Hepatocyte (in vitro differentiated cells): Measurements from ENCODE around the gene KBTBD2. TPM values are rescaled to one million over a fixed set of nuclear protein-coding genes. Genes with fewer than 3 reads are reported as not detected.
"Not testable (repeated sequence)": the region's sequence is repeated elsewhere in the genome, so short reads cannot be mapped to it uniquely, and the experiment has no call there.

Experiments used
- DNase-seq: peaks from one replicate; pipeline ENCODE4 v3.0.0-alpha.2; 2016; ENCODE audit warnings: low spot score
- H2AFZ ChIP-seq: fragments of 200-600 bp; sonication (generic); 2 replicates; pipeline ENCODE4 v1.6.0; 2016; ENCODE audit warnings: antibody characterized with exemption, mild to moderate bottlenecking
- H3K27ac ChIP-seq: fragments of 200-600 bp; sonication (generic); 2 replicates; pipeline ENCODE4 v1.5.1; 2016; ENCODE audit warnings: mild to moderate bottlenecking
- H3K27me3 ChIP-seq: fragments of 200-600 bp; sonication (generic); 2 replicates; pipeline ENCODE4 v1.6.1; 2016
- H3K36me3 ChIP-seq: fragments of 200-600 bp; sonication (generic); replicated peaks from 2 replicates; pipeline ENCODE4 v1.5.1; 2016; ENCODE audit warnings: low read depth; ENCODE audit not compliant: insufficient read depth
- H3K4me1 ChIP-seq: fragments of 200-600 bp; sonication (generic); 2 replicates; pipeline ENCODE4 v1.5.1; 2016; ENCODE audit warnings: mild to moderate bottlenecking, moderate library complexity; ENCODE audit not compliant: insufficient read depth
- H3K4me2 ChIP-seq: fragments of 200-600 bp; sonication (generic); 2 replicates; pipeline ENCODE4 v1.6.0; 2016
- H3K4me3 ChIP-seq: fragments of 200-600 bp; sonication (generic); 2 replicates; pipeline ENCODE4 v1.5.1; 2016; ENCODE audit warnings: mild to moderate bottlenecking
- H3K79me2 ChIP-seq: fragments of 200-600 bp; sonication (generic); 2 replicates; pipeline ENCODE4 v1.6.0; 2017; ENCODE audit warnings: mild to moderate bottlenecking
- H3K9me2 ChIP-seq: fragments of 200-600 bp; sonication (generic); replicated peaks from 2 replicates; pipeline ENCODE4 v1.6.0; 2017; ENCODE audit warnings: mild to moderate bottlenecking; ENCODE audit not compliant: insufficient read depth
- H3K9me3 ChIP-seq: fragments of 200-600 bp; sonication (generic); 2 replicates; pipeline ENCODE4 v1.5.1; 2016; ENCODE audit warnings: low read depth, mild to moderate bottlenecking
- H4K20me1 ChIP-seq: fragments of 200-600 bp; sonication (generic); 2 replicates; pipeline ENCODE4 v1.6.0; 2016; ENCODE audit warnings: mild to moderate bottlenecking; ENCODE audit not compliant: insufficient read depth, poor library complexity, severe bottlenecking
- EZH2 ChIP-seq: fragments of 200-600 bp; sonication (generic); IDR thresholded peaks from 2 replicates; pipeline ENCODE4 v1.6.1; 2016; ENCODE audit warnings: antibody characterized with exemption, mild to moderate bottlenecking, borderline replicate concordance
- EZH2phosphoT487 ChIP-seq: fragments of 200-600 bp; sonication (generic); IDR thresholded peaks from one replicate; pipeline ENCODE4 v1.6.1; 2018; ENCODE audit warnings: antibody characterized with exemption, mild to moderate bottlenecking, low read depth, moderate library complexity; ENCODE audit not compliant: unreplicated experiment, severe bottlenecking
- WGBS: methylation state at CpG from one replicate; pipeline ENCODE4 v1.1.6; 2016; ENCODE audit warnings: low lambda C conversion rate; ENCODE audit errors: missing lambda C conversion rate; 5-methylcytosine and 5-hydroxymethylcytosine counted together
- polyA plus RNA-seq: library from polyadenylated mRNA; unstranded; fragments of >200 nt; fragmentation: Nextera tagmentation; extraction: Ambion mirVana; gene quantifications from 2 replicates; pipeline ENCODE4 v1.2.1, GENCODE V29; 2016
- total RNA-seq: library from RNA; depleted of rRNA; stranded (reverse); fragments of >200 nt; gene quantifications from 2 replicates; pipeline ENCODE4 v1.2.3, GENCODE V29; 2014
- TF ChIP-seq, protein P1 (sequence below): fragments of 200-600 bp; sonication (generic); IDR thresholded peaks from 2 replicates; pipeline ENCODE4 v1.5.1; 2016; ENCODE audit warnings: antibody characterized with exemption, mild to moderate bottlenecking; ENCODE audit not compliant: poor library complexity

Gene KBTBD2
- total and polyA plus RNA-seq, 2 experiments from 2014 or later = 23.7 to 49.7 TPM

DNA sequence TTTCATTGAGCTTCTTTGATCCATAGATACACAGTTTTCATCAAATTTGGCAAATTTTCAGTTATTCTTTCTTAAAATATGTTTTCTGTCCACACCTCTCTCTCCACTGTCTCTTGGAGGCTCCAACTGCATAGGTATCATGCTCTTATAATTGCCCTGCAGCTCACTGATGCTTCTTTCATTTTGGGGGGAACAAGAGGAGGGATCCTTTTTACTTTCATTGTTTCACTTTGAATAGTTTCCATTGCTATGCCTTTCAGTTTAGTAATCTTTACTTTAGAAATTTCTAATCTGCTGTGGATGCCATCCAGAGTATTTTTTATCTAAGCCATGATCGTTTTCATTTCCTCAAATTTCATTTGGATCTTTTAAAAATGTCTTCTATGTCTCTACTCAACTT is 32.9 kb downstream of the KBTBD2 start:
- Histone ChIP-seq H3K4me1 (no peaks in the 10 kb centered on the region), H3K27ac (no peak overlapping the region), H4K20me1 (no peaks in the 10 kb centered on the region), H3K27me3 (no peaks in the 10 kb centered on the region), H3K79me2 (no peaks in the 10 kb centered on the region), H3K9me2 (no peaks in the 10 kb centered on the region), H3K4me3 (no peak overlapping the region), H3K36me3 (no peaks in the 10 kb centered on the region), H3K4me2 (no peak overlapping the region), H2AFZ (no peak overlapping the region), H3K9me3 (no peaks in the 10 kb centered on the region)
- WGBS = 61% methylated on average over 1 of the region's 1 CpG
- TF ChIP-seq, protein P1, sequence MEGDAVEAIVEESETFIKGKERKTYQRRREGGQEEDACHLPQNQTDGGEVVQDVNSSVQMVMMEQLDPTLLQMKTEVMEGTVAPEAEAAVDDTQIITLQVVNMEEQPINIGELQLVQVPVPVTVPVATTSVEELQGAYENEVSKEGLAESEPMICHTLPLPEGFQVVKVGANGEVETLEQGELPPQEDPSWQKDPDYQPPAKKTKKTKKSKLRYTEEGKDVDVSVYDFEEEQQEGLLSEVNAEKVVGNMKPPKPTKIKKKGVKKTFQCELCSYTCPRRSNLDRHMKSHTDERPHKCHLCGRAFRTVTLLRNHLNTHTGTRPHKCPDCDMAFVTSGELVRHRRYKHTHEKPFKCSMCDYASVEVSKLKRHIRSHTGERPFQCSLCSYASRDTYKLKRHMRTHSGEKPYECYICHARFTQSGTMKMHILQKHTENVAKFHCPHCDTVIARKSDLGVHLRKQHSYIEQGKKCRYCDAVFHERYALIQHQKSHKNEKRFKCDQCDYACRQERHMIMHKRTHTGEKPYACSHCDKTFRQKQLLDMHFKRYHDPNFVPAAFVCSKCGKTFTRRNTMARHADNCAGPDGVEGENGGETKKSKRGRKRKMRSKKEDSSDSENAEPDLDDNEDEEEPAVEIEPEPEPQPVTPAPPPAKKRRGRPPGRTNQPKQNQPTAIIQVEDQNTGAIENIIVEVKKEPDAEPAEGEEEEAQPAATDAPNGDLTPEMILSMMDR = no peak
- TF ChIP-seq EZH2phosphoT487 (no peak), EZH2 (no peak)
- DNase-seq = no peak

DNA sequence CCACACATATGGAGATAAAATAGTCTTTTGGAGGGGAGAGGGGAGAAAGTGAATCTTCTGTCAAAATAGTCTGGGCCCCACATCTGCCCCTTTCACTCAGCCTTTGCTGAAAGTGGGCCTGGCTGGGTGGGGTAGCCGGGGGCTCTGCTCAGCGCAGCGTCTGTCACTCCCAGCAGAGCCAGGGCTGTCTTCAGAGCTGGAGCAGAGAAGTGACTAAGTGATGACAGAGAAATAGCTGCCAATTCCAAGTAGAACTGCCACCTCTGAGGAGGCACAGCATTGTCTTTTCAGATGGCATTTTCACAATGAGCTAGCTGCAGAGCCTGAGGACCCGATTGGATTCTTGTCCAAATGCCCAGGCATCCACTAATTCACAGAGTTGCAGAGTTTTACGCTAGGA is 34.5 kb downstream of the KBTBD2 start:
- not testable (repeated sequence) for H3K36me3 ChIP-seq, H3K9me2 ChIP-seq, H4K20me1 ChIP-seq, DNase-seq, H3K4me3 ChIP-seq, H3K27ac ChIP-seq, H3K27me3 ChIP-seq, H3K9me3 ChIP-seq, H2AFZ ChIP-seq, H3K4me1 ChIP-seq, H3K4me2 ChIP-seq, H3K79me2 ChIP-seq
- 85% methylated on average over 5 of the region's 5 CpGs for WGBS

DNA sequence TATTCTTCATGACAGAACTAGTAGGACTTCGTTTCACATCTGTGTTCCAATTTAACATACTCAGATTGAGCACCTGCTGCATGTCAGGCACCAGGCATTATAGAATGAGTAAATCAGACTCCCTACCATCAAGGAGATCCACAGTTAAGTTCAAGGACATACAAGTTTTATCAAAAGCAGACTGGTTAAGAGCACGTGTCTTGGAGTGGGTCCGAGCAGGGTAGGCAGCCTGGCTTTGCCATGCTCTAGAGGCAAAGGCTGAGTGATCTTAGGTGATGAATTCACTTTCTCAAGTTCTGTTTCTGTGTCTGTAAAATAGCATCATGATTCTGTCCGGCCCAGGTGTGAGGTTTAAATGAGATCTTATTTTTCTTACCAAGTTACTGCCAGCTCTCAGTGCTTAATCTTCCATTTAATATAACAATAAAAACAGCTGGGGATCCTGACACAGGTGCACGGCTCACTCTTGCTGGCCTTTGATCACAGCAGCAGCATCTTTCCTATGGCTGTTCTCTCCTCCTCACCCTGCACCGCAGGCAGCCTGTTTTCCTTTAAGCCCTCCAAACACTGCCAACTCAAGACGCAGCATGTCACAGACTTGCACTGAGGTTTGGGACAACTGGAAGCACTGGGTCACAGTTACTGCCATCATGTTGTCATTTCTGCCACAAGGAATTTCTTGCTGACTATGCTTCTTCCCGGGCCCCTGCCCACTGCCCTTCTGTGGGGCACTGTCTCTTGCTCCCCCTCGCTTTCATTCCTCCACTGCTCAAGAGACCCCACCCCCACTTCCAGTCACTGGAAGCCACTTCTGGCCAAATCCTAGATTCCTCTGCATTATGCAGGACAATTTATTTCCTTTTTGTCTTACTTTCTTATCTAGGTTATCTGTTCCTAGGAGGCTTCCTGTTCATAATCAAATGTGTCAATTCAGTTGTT is 35.5 kb downstream of the KBTBD2 start:
- H3K4me3 ChIP-seq, DNase-seq, H2AFZ ChIP-seq, H4K20me1 ChIP-seq, H3K4me2 ChIP-seq, H3K4me1 ChIP-seq, H3K9me3 ChIP-seq, H3K27ac ChIP-seq, H3K27me3 ChIP-seq, H3K9me2 ChIP-seq, H3K79me2 ChIP-seq, H3K36me3 ChIP-seq: not testable (repeated sequence)
- WGBS = 65% methylated on average over 9 of the region's 9 CpGs

DNA sequence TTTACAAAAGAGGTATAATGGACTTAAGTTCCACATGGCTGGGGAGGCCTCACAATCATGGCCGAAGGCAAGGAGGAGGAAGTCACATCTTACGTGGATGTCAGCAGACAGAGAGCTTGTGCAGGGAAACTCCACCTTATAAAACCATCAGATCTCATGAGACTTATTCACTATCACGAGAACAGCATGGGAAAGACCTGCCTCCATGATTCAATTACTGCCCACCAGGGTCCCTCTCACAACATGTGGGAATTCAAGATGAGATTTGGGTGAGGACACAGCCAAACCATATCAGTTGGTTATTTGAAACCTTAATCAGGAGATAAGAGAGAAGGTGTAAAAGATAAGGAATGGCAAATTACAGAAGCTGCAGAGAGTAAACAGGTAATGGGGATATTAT is 40.9 kb downstream of the KBTBD2 start:
- not testable (repeated sequence) for H3K4me2 ChIP-seq, H3K9me3 ChIP-seq, H3K27me3 ChIP-seq, H3K36me3 ChIP-seq, H4K20me1 ChIP-seq, H3K27ac ChIP-seq, H3K4me3 ChIP-seq, H2AFZ ChIP-seq, H3K79me2 ChIP-seq, DNase-seq, H3K9me2 ChIP-seq, H3K4me1 ChIP-seq
- 71% methylated on average over 2 of the region's 3 CpGs for WGBS

DNA sequence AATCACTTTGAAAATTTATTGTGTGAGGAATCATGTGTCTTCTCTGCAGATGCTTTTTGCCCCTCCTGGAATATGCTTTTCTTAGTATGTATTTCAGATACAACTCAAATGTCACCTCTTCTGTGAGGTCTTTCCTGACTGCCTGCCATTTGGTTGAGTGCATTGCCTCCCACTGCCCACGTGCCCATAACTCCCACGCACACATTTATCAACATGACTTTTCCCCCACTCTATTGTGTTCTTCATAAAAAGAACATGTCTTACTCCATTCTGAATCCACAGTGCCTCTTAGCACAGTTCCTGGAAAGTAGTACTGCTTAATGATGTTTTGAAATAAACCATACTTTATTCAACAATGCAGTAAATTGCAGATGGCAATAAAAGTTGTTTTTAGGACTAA is 42.9 kb downstream of the KBTBD2 start:
- H2AFZ ChIP-seq, H3K9me2 ChIP-seq, H3K27me3 ChIP-seq, H3K27ac ChIP-seq, DNase-seq, H3K36me3 ChIP-seq, H3K79me2 ChIP-seq, H4K20me1 ChIP-seq, H3K4me2 ChIP-seq, H3K9me3 ChIP-seq, H3K4me1 ChIP-seq, H3K4me3 ChIP-seq: not testable (repeated sequence)
- WGBS = 67% methylated on average over 2 of the region's 2 CpGs
